Measurements from ENCODE around the gene DAPK2.

- TF ChIP-seq REST (IDR thresholded peaks at IDR 0.05; ENCODE audit: insufficient read depth in 1 of 2, low read depth in 2 of 2, low read length in 2 of 2) (no peak), TAF1 (IDR thresholded peaks at IDR 0.05; ENCODE audit: borderline replicate concordance, insufficient read depth, low read length) (no peak), POLR2AphosphoS5 (IDR thresholded peaks at IDR 0.05; ENCODE audit: low read depth, low read length) (no peak)
Observed at GRCh38 chr15:64060716-64061115, 14.4 kb upstream of the DAPK2 start.

All from PFSK-1 (cell line).